Calu3 (cell line): ENCODE results near the gene ZKSCAN5. TPM values are rescaled to one million over a fixed set of nuclear protein-coding genes. Genes with fewer than 3 reads are reported as not detected.

Experiments used
- BruUV-seq: library from RNA; stranded (reverse); fragments of 400-500 nt; replicated peaks from 2 replicates; lab custom pipeline; 2021; lab: Mats Ljungman, UMichigan
- CTCF ChIA-PET: fragments of 300-600 bp; sonication (Branson Sonifier 250); formaldehyde crosslinking; loops from one replicate; lab custom pipeline; 2022; ENCODE audit warnings: antibody characterized with exemption; lab: Charles Lee
- DNase-seq: peaks from one replicate; pipeline ENCODE4 v3.0.0; 2022
- H3K27ac Mint-ChIP-seq: one replicate; pipeline ENCODE4 v1.8.0; 2022; ENCODE audit warnings: mixed read lengths; ENCODE audit not compliant: unreplicated experiment
- H3K27me3 Mint-ChIP-seq: one replicate; pipeline ENCODE4 v1.8.0; 2022; ENCODE audit warnings: mixed read lengths; ENCODE audit not compliant: unreplicated experiment
- H3K36me3 Mint-ChIP-seq: one replicate; pipeline ENCODE4 v1.8.0; 2022; ENCODE audit warnings: mild to moderate bottlenecking, moderate library complexity, mixed read lengths; ENCODE audit not compliant: insufficient read depth, unreplicated experiment
- H3K4me1 Mint-ChIP-seq: one replicate; pipeline ENCODE4 v1.8.0; 2022; ENCODE audit warnings: mild to moderate bottlenecking, low read depth, mixed read lengths; ENCODE audit not compliant: unreplicated experiment
- H3K4me3 Mint-ChIP-seq: one replicate; pipeline ENCODE4 v1.8.0; 2022; ENCODE audit warnings: mild to moderate bottlenecking, low read depth, moderate library complexity, mixed read lengths; ENCODE audit not compliant: unreplicated experiment
- H3K9me3 Mint-ChIP-seq: one replicate; pipeline ENCODE4 v1.8.0; 2022; ENCODE audit warnings: low read depth, mixed read lengths; ENCODE audit not compliant: unreplicated experiment
- intact Hi-C: fragments of 100-400 bp; cut with micrococcal nuclease; formaldehyde crosslinking; loops from one replicate; pipeline ENCODE4 v1.10.0; 2022; ENCODE audit not compliant: unreplicated experiment
- total RNA-seq: library from RNA; stranded (reverse); gene quantifications from 2 replicates; pipeline ENCODE4 v1.2.3, GENCODE V29; 2022
- TF ChIP-seq, protein P1 (sequence below): fragments of 200-600 bp; IDR thresholded peaks from one replicate; pipeline ENCODE4 v1.8.0; 2022; ENCODE audit warnings: antibody characterized with exemption; ENCODE audit not compliant: unreplicated experiment

Gene ZKSCAN5
- total RNA-seq, 1 experiment from 2014 or later: 6.1 TPM

DNA sequence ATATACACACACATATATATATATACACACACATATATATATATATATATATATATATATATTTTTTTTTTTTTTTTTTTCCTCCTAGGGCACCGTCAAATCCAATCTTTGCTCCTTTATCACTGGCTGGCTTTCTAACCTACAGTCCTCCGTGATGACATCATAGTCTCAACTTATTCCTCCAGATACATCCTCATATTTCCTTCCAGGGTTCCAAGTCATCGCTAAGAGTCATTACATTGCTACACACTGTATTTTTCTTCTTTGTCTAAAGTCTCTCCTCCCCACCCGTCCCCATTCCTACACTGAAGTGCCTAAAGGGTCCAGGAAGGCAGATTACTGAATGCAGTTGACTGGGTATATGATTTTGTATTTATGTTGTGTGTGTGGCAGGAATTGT, 48.6 kb downstream of the ZKSCAN5 start:
- no peak for DNase-seq
- intact Hi-C loops: no loop called here
- TF ChIP-seq, protein P1, sequence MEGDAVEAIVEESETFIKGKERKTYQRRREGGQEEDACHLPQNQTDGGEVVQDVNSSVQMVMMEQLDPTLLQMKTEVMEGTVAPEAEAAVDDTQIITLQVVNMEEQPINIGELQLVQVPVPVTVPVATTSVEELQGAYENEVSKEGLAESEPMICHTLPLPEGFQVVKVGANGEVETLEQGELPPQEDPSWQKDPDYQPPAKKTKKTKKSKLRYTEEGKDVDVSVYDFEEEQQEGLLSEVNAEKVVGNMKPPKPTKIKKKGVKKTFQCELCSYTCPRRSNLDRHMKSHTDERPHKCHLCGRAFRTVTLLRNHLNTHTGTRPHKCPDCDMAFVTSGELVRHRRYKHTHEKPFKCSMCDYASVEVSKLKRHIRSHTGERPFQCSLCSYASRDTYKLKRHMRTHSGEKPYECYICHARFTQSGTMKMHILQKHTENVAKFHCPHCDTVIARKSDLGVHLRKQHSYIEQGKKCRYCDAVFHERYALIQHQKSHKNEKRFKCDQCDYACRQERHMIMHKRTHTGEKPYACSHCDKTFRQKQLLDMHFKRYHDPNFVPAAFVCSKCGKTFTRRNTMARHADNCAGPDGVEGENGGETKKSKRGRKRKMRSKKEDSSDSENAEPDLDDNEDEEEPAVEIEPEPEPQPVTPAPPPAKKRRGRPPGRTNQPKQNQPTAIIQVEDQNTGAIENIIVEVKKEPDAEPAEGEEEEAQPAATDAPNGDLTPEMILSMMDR: no peak

DNA sequence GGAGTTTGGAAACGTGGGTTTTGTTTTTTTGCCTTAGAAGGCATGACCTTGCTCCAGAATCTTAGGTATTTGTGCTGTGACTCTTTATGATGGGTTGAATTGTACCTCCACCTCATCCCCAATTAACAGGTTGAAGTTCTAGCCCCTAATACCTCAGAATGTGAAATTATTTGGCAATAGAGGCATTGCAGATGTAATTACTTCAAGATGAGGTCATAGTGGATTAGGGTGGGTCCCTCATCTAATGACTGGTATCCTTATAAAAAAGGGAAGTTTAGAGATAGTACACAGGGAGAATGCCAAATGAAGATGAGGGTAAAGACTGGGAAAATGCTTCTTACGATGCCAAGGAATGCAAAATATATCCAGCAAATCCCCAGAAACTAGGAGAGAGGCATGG, 50.5 kb downstream of the ZKSCAN5 start:
- DNase-seq: no peak
- intact Hi-C loops: no loop called here
- no peaks in the 10 kb centered on the region for H3K4me1 Mint-ChIP-seq
- peaks cover 13% of the 10 kb centered on the region for H3K36me3 Mint-ChIP-seq
- BruUV-seq: no TSS peak
- TF ChIP-seq, protein P1: no peak
- H3K9me3 Mint-ChIP-seq: no peaks in the 10 kb centered on the region
- H3K27me3 Mint-ChIP-seq: no peaks in the 10 kb centered on the region
- H3K4me3 Mint-ChIP-seq: no peak overlapping the region
- CTCF ChIA-PET: no interaction called here
- no peak overlapping the region for H3K27ac Mint-ChIP-seq

More for the DNA sequence above, 48.6 kb downstream of the ZKSCAN5 start:
- Mint-ChIP-seq H3K4me1 (no peaks in the 10 kb centered on the region), H3K9me3 (peaks cover 3% of the 10 kb centered on the region), H3K36me3 (peaks cover 17% of the 10 kb centered on the region), H3K27me3 (no peaks in the 10 kb centered on the region), H3K4me3 (no peak overlapping the region), H3K27ac (no peak overlapping the region)
- CTCF ChIA-PET: no interaction called here
- BruUV-seq: no TSS peak

DNA sequence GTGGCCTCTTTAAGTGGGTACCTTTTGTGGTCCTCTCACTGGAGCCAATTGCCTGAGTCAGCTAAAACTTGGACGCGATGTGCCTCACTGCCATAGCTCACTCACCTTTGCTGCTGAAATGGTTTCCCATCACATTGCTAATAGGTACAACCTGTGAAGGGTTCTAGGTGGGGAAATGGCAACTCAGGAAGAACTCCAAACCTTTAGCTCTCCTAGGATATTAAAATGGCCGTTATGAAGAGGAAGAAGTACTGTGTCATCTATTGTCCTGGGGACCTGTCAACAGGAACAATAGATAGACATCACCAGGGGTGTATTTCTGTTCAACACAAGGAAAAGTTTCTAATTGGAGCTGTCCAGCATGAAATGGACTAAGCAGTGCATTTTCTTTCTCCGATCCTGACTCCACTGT, 52.7 kb downstream of the ZKSCAN5 start:
- intact Hi-C loops: no loop called here
- DNase-seq: no peak
- TF ChIP-seq, protein P1: no peak
- Mint-ChIP-seq H3K36me3 (peaks cover 3% of the 10 kb centered on the region), H3K4me3 (no peak overlapping the region), H3K27ac (no peak overlapping the region), H3K4me1 (peaks cover 2% of the 10 kb centered on the region), H3K9me3 (no peaks in the 10 kb centered on the region), H3K27me3 (no peaks in the 10 kb centered on the region)
- CTCF ChIA-PET: no interaction called here
- BruUV-seq: no TSS peak

DNA sequence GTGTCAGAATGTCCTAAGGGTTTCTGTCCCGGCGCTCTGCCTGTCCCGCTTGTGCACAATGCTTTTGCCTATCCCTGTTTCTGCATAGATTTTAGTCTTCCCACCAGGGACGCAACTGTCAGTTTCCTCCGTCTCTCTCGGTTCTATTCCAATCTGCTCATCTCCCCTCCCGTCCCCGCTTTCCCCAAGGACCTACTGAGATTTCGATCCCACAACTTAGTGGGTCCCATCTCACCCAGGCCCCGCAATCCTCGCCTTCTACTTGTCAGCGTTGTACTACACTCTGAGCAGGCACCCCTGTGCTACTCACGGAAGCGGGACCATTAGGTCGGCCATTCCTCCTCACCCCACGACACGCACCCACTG, 53.5 kb downstream of the ZKSCAN5 start:
- H3K9me3 Mint-ChIP-seq: no peaks in the 10 kb centered on the region
- BruUV-seq: no TSS peak
- CTCF ChIA-PET: no interaction called here
- intact Hi-C loops: no loop called here
- H3K27ac Mint-ChIP-seq: no peak overlapping the region
- no peaks in the 10 kb centered on the region for H3K27me3 Mint-ChIP-seq
- no peaks in the 10 kb centered on the region for H3K36me3 Mint-ChIP-seq
- peaks cover 9% of the 10 kb centered on the region for H3K4me1 Mint-ChIP-seq
- TF ChIP-seq, protein P1: no peak
- DNase-seq: no peak
- H3K4me3 Mint-ChIP-seq: no peak overlapping the region
